D341Med (cell line): ENCODE data around the gene PDE4B.

Experiments
- DNase-seq: peaks from one replicate; pipeline ENCODE4 v3.0.0; 2012; ENCODE audit warnings: low spot score

The PDE4B gene

GRCh38 chr1:66364578-66365391 lies 572.1 kb downstream of the PDE4B start:
- DNase-seq: no peak

DNA sequence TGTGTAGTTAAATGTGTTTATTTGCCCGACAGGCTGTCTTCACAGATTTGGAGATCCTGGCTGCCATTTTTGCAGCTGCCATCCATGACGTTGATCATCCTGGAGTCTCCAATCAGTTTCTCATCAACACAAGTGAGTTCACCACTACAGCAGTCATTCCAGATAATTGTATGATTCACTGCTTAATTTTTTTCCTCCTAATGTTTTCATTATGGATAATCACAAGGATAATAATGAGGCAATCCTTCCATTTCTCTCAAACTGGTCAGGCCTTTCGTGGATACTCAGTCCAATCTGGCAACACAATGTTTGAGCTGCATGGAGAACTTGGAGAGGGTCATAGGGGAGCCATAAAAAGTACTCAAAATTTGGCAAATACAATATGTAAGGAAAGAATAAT lies 572.9 kb downstream of the PDE4B start:
- DNase-seq: no peak

GRCh38 chr1:66366634-66367033 lies 573.9 kb downstream of the PDE4B start:
- no peak for DNase-seq

DNA sequence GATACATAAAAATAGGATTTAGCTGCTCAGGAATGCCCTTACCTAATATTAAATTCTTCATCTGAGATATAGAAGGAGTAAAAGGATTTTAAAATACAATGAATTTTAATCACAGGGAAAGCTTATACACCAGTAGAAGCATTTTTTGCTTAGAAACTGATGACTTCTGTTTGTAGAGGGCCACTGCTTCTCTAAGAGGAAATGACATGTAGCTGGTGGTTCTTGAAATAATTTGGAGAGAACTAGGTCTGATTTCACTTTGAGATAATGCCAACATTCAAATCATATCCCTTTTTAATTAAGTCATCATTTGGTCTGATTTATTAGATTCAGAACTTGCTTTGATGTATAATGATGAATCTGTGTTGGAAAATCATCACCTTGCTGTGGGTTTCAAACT lies 574.7 kb downstream of the PDE4B start:
- DNase-seq: no peak

DNA sequence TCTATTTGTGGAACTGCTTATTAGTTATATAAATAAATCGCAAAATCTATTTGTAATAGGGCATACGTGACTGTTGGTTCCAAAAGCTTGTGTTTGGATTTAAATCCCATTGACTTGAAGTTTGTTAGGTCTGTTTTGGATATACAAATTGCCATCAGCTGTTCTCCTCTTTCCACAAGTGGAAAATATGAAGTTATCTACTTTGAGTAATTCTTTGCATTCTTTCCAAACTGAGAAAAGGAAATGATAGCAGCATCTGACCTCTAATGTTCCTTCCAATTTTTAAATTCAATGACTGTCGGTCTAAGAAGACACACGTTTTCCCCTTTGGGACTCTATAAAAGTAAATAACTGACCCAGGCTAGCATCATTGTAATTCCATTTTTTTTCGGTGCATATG lies 575.6 kb downstream of the PDE4B start:
- no peak for DNase-seq

DNA sequence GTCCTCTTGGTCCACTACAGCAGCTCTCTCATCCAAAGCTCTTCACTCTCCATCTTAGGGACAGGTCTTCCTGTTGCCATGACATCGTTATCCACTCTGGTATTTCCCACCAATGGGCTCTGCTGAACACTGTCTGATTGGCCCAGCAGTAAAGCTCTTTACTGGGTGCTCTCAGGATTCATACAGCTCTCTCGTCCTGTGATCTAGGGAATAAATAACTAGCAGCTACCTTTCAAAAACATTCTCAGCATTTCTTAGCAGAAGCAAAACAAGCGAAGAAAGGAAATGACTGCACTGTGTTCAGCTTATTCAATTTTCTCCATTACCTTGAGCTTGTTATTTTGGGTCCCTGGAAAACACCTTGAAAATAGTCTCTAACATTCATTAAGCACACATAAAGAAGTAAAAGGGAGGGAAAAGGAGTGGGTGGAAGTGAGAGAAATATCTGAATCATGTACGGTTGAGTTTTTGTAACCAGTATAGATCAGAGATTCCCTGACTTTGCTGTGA lies 577.8 kb downstream of the PDE4B start:
- no peak for DNase-seq

DNA sequence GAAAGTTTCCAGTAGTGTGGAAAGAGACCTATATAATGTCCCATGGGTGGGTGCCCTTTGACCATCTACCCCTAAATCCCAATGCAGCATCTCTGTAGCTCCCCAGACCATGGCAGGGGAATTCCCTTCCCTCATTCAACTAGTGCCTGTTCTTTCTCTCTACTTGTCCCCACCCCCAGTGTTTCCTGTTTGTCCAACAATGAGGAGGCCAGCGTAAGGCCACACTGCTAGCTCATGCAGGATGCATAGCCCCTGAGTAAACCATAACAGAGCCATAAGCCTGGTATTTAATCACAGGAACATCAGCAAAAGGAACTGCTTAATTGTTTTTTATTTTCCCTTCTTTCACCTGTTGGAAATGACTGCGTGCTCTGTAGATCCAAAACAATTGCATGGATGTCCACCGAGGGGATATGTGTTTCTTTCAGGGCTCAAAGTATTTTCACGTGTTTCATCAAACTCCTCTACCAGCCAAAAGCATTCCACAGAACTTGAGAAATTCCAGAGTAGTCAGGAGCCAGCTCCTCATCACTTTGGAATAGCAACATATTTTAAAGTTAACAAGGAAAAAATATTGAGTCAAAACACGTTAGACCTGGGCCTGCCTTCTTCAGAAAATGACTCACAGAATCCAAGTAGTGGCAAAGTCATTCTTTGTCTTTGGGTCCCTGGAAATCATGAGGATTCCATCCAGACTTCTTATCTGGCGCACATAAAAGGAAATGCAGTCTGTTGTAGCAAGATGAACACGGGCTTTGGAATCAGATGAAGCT lies 578.7 kb downstream of the PDE4B start:
- DNase-seq: no peak

DNA sequence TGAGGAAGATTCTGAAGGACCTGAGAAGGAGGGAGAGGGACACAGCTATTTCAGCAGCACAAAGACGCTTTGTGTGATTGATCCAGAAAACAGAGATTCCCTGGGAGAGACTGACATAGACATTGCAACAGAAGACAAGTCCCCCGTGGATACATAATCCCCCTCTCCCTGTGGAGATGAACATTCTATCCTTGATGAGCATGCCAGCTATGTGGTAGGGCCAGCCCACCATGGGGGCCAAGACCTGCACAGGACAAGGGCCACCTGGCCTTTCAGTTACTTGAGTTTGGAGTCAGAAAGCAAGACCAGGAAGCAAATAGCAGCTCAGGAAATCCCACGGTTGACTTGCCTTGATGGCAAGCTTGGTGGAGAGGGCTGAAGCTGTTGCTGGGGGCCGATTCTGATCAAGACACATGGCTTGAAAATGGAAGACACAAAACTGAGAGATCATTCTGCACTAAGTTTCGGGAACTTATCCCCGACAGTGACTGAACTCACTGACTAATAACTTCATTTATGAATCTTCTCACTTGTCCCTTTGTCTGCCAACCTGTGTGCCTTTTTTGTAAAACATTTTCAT lies 579.9 kb downstream of the PDE4B start:
- DNase-seq: no peak

DNA sequence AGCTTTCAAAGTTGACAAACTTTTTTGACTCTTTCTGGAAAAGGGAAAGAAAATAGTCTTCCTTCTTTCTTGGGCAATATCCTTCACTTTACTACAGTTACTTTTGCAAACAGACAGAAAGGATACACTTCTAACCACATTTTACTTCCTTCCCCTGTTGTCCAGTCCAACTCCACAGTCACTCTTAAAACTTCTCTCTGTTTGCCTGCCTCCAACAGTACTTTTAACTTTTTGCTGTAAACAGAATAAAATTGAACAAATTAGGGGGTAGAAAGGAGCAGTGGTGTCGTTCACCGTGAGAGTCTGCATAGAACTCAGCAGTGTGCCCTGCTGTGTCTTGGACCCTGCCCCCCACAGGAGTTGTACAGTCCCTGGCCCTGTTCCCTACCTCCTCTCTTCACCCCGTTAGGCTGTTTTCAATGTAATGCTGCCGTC lies 580.5 kb downstream of the PDE4B start:
- DNase-seq: no peak

DNA sequence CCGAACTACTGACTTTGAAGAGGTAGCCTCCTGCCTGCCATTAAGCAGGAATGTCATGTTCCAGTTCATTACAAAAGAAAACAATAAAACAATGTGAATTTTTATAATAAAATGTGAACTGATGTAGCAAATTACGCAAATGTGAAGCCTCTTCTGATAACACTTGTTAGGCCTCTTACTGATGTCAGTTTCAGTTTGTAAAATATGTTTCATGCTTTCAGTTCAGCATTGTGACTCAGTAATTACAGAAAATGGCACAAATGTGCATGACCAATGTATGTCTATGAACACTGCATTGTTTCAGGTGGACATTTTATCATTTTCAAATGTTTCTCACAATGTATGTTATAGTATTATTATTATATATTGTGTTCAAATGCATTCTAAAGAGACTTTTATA lies 581.5 kb downstream of the PDE4B start:
- no peak for DNase-seq

DNA sequence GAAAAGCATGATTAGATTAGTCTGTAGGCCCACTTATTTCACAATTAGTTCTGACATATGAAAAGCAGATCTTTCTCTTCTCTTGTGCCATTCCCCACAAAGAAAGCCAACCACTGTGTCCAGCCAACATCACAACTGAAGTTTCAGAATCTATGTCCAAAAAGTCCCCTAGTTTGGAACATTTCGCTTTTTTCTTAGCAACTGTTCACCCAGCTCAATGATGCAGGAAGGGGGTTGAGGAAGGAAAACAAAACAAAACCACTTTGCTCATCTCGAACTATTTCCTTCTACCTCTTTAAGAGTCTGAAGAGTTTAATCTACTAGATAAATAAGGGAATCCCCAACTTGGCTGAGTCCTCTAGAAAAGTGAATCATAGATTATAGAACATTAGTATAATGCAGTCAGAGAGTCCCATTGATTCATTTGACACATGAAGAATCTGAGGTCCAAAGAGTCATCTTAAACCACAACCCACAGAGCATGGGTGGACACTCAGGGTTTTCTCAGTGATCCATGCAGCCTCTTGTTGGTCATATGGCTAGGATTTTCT lies 581.9 kb downstream of the PDE4B start:
- no peak for DNase-seq

DNA sequence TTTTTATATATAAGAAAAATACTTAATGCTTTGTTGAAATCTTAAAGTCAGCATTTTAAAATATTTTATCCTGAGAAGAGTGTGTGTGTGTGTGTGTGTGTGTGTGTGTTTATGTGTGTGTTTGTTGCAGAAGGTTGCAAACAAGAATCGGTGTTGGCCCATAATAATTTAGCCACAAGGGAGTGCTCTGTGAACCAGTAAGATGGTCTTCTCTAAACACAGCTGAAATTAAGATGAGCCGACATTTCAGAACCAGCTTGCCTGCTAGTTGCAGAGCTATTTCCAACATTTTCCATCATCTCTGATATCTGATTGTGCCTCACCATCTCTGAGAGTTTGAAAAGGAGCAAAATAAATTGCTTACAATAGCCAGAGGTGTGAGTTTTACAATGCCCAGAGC lies 582.4 kb downstream of the PDE4B start:
- DNase-seq: no peak

GRCh38 chr1:66380452-66381212 lies 587.9 kb downstream of the PDE4B start:
- DNase-seq: no peak

DNA sequence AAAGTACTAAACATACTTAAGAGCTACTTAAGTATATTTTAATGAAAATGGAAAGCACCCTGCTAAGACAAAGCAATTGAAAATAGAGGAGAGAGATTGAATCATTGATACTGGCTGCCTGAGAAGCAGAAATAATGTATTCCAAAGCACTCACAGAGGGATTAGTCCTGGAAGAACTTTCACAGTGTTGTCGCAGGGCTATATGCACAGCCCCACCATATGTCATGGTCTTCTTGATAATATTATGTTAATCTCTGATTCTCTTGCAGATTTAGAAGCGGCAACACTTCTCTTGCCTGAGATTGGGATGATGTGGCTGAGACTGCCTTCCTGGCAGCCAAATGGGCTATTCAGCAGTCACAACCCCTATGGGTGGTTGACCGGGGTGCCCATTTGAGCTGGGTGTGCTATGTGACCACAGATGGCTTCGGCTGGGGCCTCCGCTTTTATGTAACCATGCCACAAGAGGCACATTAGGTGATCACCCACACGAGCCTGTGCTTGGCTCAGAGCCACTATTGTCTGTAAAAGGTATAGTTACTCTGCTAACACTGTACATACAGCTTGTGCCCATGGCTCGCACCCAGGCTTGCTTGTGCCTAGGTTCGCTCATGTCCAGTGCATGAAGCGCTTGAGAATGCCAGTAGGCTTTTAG lies 589.1 kb downstream of the PDE4B start:
- DNase-seq: peak; percentile 68

- DNase-seq: no peak
Observed at GRCh38 chr1:66383168-66383567, 590.5 kb downstream of the PDE4B start.

DNA sequence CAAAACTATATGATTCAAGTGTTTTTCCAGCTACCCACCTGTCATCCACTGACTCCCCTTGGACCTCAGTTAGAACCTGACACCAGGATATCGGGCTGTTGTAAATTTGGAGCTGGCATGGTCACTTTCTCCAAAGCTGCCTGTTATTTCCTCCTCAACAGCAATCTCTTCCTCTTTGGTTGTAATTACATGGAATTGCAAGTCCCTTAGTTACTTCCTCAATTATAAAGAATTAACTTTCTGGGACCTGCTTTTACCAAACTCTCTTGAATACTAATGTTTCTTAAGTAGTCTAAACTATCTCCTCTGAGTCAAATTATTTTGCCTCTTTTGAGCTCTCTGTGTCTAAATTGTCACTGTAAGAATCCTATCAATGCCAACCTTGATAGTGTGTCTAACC lies 590.9 kb downstream of the PDE4B start:
- DNase-seq: no peak

GRCh38 chr1:66384258-66384921 lies 591.7 kb downstream of the PDE4B start:
- no peak for DNase-seq

GRCh38 chr1:66386712-66387111 lies 594.0 kb downstream of the PDE4B start:
- no peak for DNase-seq

DNA sequence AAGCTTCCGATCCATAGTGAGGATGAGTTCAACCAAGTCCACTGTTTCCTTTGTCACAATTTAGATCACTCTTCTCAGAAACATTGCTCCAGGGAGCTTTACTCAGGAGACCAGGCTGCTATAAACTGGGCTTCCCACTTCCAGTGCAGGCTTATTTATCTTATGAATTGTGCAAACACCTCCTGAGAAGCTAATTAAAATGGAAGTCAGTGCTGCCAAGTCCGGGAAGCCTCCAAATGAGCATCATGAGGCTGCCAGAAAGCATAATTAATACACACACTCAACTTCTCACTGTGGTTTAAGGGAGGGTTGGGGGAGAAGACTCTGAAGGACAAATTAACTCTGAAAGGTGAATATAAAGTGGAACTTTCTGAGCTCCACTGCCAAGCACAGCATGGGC lies 596.2 kb downstream of the PDE4B start:
- DNase-seq: no peak

- no peak for DNase-seq
Observed at GRCh38 chr1:66393586-66394287, 601.0 kb downstream of the PDE4B start.
